Mammary epithelial cell (primary cell): ENCODE measurements around the gene GYG2.

ENCODE experiments used
- EZH2 ChIP-seq: IDR thresholded peaks from 2 replicates; pipeline ENCODE4 v1.6.1; 2012; ENCODE audit warnings: low read length, inconsistent platforms, borderline replicate concordance
- TF ChIP-seq, protein P1 (sequence below), 2 donors: IDR thresholded peaks in 1 of 2; conservative IDR thresholded peaks in 1 of 2; 2 replicates each; pipeline ENCODE4 v1.5.1; 2011 to 2012; ENCODE audit warnings: inconsistent platforms in 2 of 2, low read length in 2 of 2, mild to moderate bottlenecking in 2 of 2, control low read depth in 1 of 2, low read depth in 1 of 2; ENCODE audit not compliant: insufficient read depth in 1 of 2; ENCODE audit errors: extremely low read depth in 1 of 2

DNA sequence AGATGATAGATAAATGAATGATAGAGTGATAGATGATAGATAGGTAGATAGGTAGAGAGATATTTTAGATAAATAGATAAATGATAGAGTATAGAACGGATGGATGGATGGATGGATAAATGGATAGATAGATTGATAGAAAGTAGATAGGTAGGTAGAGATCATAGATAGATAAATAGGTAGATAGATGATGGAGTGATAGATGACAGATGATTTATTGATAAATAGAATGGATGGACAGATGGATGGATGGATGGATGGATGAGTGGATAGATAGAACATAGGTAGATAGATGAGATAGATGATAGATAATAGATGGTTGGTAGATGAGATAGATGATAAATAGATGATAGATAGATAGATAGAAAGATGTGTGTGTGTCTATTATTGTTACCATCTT is 50.9 kb downstream of the GYG2 start:
- TF ChIP-seq, protein P1, sequence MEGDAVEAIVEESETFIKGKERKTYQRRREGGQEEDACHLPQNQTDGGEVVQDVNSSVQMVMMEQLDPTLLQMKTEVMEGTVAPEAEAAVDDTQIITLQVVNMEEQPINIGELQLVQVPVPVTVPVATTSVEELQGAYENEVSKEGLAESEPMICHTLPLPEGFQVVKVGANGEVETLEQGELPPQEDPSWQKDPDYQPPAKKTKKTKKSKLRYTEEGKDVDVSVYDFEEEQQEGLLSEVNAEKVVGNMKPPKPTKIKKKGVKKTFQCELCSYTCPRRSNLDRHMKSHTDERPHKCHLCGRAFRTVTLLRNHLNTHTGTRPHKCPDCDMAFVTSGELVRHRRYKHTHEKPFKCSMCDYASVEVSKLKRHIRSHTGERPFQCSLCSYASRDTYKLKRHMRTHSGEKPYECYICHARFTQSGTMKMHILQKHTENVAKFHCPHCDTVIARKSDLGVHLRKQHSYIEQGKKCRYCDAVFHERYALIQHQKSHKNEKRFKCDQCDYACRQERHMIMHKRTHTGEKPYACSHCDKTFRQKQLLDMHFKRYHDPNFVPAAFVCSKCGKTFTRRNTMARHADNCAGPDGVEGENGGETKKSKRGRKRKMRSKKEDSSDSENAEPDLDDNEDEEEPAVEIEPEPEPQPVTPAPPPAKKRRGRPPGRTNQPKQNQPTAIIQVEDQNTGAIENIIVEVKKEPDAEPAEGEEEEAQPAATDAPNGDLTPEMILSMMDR (conservative IDR thresholded peaks at IDR 0.05 in 1 of 2, IDR thresholded peaks at IDR 0.05 in 1 of 2; ENCODE audit: extremely low read depth in 1 of 2, insufficient read depth in 1 of 2, low read depth in 1 of 2, low read length in 2 of 2) = no peak
- TF ChIP-seq EZH2 = no peak
